Panc1 (cell line): ENCODE data around the gene ZNF778. TPM values are rescaled to one million over a fixed set of nuclear protein-coding genes. Genes with fewer than 3 reads are reported as not detected.
"Not testable (repeated sequence)": the region's sequence is repeated elsewhere in the genome, so short reads cannot be mapped to it uniquely, and the experiment has no call there.

Experiments used
- ATAC-seq: fragments of 200-7000 bp; cut with Tn5 transposase; 2 replicates; pipeline ENCODE4 v1.9.1; 2020; ENCODE audit warnings: mild to moderate bottlenecking, moderate library complexity
- BruUV-seq: library from RNA; stranded (reverse); fragments of 400-500 nt; replicated peaks from 2 replicates; lab custom pipeline; 2021; lab: Mats Ljungman, UMichigan
- CTCF ChIA-PET: fragments of 300-600 bp; sonication (Branson Sonifier 250); formaldehyde crosslinking; loops from one replicate; lab custom pipeline; 2022; ENCODE audit warnings: antibody characterized with exemption; lab: Charles Lee
- POLR2A ChIA-PET: fragments of 300-600 bp; sonication (Branson Sonifier 250); formaldehyde crosslinking; loops from one replicate; lab custom pipeline; 2022; ENCODE audit warnings: antibody characterized with exemption; lab: Charles Lee
- DNase-seq: peaks from one replicate; pipeline ENCODE4 v3.0.0-alpha.2; 2010; ENCODE audit warnings: low read depth, low spot score
- H3K27ac ChIP-seq: 2 replicates; pipeline ENCODE4 v1.5.1; 2011; ENCODE audit warnings: mild to moderate bottlenecking, low read length, inconsistent platforms
- H3K27me3 ChIP-seq: fragments of 200-500 bp; sonication (Bioruptor generic); 2 replicates; pipeline ENCODE4 v1.6.0; 2014; ENCODE audit warnings: low read length, inconsistent platforms; ENCODE audit not compliant: control insufficient read depth, insufficient read depth
- H3K36me3 ChIP-seq: fragments of 200-500 bp; sonication (Bioruptor generic); 2 replicates; pipeline ENCODE4 v1.5.1; 2014; ENCODE audit warnings: inconsistent platforms, mild to moderate bottlenecking, low read length, moderate library complexity; ENCODE audit not compliant: control insufficient read depth, insufficient read depth
- H3K4me1 ChIP-seq: 2 replicates; pipeline ENCODE4 v1.5.1; 2011; ENCODE audit warnings: inconsistent platforms, mild to moderate bottlenecking, low read length, moderate library complexity; ENCODE audit not compliant: control insufficient read depth, insufficient read depth
- H3K4me3 ChIP-seq, 2 experiments: 2 replicates each; pipeline ENCODE4 v1.5.1; 2011 to 2012; ENCODE audit warnings: low read depth in 2 of 2, low read length in 2 of 2, mild to moderate bottlenecking in 2 of 2, inconsistent platforms in 1 of 2, moderate library complexity in 1 of 2
- H3K9me3 ChIP-seq: fragments of 200-500 bp; sonication (Bioruptor generic); 2 replicates; pipeline ENCODE4 v1.5.1; 2014; ENCODE audit warnings: low read depth, mild to moderate bottlenecking, inconsistent platforms, low read length, moderate library complexity; ENCODE audit not compliant: control insufficient read depth, insufficient read depth
- POLR2AphosphoS5 ChIP-seq: IDR thresholded peaks from 2 replicates; pipeline ENCODE4 v1.6.1; 2012; ENCODE audit warnings: mild to moderate bottlenecking, low read depth, low read length, moderate library complexity
- SIN3A ChIP-seq: IDR thresholded peaks from 2 replicates; pipeline ENCODE4 v1.6.1; 2012; ENCODE audit warnings: low read depth, mild to moderate bottlenecking, low read length, moderate library complexity, borderline replicate concordance; ENCODE audit not compliant: insufficient read depth
- TCF7L2 ChIP-seq: IDR thresholded peaks from 2 replicates; pipeline ENCODE4 v1.6.1; 2011; ENCODE audit warnings: mild to moderate bottlenecking, low read depth, low read length, inconsistent platforms
- in situ Hi-C: cut with HindIII; loops from 2 replicates; pipeline ENCODE4 v1.10.0; 2016; ENCODE audit warnings: low sequenced_read_pairs, low pct_unique_long_range_greater_than_20kb
- intact Hi-C: fragments of 100-400 bp; cut with micrococcal nuclease; formaldehyde crosslinking; loops from one replicate; pipeline ENCODE4 v1.10.0; 2022; ENCODE audit not compliant: unreplicated experiment
- total RNA-seq: library from RNA; stranded (reverse); gene quantifications from one replicate; pipeline ENCODE4 v1.2.1, GENCODE V29; 2021; ENCODE audit not compliant: unreplicated experiment
- TF ChIP-seq, protein P1 (sequence below), 2 experiments: IDR thresholded peaks; 2 replicates each; pipeline ENCODE4 v1.6.1; 2011 to 2012; ENCODE audit warnings: low read depth in 2 of 2, control low read depth in 1 of 2, low read length in 1 of 2, mild to moderate bottlenecking in 1 of 2, moderate library complexity in 1 of 2; ENCODE audit not compliant: insufficient read depth in 1 of 2
- TF ChIP-seq, protein P2 (sequence below): fragments of 450-650 bp; IDR thresholded peaks from 2 replicates; pipeline ENCODE4 v1.5.1; 2017; ENCODE audit warnings: mild to moderate bottlenecking

The ZNF778 gene
- total RNA-seq, 1 experiment from 2014 or later: 15.0 TPM

DNA sequence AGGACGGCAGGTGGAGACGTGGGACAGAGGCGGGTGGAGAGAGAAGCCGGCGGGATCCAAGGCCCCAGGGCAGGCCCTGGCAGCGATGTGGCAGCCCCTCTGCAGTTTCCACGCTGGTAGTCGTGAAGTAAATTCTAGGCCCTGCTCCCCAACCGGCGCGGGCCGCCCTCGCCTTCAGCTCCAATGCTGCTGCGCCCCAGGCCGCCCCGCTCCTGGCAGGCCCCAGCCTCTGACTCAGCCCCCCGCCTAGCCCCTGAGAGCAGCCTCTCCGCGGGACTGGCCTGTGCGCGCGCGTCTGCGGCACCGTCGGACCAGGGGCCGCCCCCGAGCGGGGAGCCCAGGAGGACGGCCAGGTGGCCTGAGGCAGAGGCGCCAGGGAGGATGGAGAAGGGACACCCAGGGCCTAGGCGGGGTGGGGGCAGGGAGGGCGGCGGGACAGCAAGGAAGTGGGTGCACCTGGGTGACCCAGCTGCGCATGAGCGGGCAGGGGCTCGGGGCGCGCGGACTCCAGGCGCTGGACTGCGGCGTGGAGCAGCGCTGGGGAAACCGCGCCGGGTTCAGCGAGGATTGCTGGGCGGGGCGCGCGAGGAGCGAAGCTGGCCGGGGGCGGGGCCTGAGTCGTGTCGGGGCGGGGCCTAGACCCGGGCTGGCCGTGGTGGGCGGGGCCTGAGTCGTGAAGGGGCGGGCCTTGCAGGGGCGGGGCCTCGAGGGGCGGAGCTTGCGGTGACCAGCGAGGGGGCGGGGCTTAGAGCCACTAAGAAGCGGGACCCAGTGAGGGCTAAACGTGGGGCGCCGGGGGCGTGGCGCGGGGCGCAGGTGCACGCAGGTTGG, 29.6 kb downstream of the ZNF778 start:
- BruUV-seq: no TSS peak
- no peak for DNase-seq
- ChIA-PET CTCF (no interaction called here), POLR2A (interaction anchor here (0.6 to 0.7 kb wide), 2 partner anchors 154 to 162 kb away, joined by 3 to 4 read pairs; partner anchors contain the start of gene ACSF3)
- intact Hi-C loops: no loop called here
- H3K9me3 ChIP-seq: no peaks in the 10 kb centered on the region; the same call in 1 of the 2 replicates
- H3K4me3 ChIP-seq: peak overlapping the region; percentile 48 to 51
- in situ Hi-C loops: no loop called here
- no peaks in the 10 kb centered on the region for H3K27me3 ChIP-seq
- no peaks in the 10 kb centered on the region for H3K4me1 ChIP-seq
- peak overlapping the region; percentile 59 for H3K27ac ChIP-seq
- no peaks in the 10 kb centered on the region for H3K36me3 ChIP-seq
- peak; percentile 93 for ATAC-seq
- TF ChIP-seq POLR2AphosphoS5 (no peak), TCF7L2 (no peak)
- TF ChIP-seq, protein P1, sequence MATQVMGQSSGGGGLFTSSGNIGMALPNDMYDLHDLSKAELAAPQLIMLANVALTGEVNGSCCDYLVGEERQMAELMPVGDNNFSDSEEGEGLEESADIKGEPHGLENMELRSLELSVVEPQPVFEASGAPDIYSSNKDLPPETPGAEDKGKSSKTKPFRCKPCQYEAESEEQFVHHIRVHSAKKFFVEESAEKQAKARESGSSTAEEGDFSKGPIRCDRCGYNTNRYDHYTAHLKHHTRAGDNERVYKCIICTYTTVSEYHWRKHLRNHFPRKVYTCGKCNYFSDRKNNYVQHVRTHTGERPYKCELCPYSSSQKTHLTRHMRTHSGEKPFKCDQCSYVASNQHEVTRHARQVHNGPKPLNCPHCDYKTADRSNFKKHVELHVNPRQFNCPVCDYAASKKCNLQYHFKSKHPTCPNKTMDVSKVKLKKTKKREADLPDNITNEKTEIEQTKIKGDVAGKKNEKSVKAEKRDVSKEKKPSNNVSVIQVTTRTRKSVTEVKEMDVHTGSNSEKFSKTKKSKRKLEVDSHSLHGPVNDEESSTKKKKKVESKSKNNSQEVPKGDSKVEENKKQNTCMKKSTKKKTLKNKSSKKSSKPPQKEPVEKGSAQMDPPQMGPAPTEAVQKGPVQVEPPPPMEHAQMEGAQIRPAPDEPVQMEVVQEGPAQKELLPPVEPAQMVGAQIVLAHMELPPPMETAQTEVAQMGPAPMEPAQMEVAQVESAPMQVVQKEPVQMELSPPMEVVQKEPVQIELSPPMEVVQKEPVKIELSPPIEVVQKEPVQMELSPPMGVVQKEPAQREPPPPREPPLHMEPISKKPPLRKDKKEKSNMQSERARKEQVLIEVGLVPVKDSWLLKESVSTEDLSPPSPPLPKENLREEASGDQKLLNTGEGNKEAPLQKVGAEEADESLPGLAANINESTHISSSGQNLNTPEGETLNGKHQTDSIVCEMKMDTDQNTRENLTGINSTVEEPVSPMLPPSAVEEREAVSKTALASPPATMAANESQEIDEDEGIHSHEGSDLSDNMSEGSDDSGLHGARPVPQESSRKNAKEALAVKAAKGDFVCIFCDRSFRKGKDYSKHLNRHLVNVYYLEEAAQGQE (IDR thresholded peaks at IDR 0.05; ENCODE audit: insufficient read depth in 1 of 2, low read depth in 2 of 2, low read length in 1 of 2): no peak

DNA sequence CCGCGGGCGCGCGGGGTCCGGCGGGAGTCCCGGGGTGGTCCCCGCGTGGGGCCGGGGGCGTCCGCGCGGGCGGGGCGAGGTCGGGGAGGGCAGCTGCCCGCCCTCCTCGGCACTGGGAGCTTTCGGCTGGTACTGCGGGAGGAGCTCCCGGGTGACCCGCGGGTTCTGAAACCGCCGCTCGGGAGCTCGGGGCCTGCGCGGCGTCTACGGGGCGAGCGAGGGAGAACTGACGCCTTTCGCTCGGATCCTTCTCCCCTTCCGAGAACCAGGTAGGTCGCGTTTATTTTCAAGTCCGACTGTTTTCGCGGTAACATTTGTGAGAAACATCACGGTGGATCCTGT, 30.2 kb downstream of the ZNF778 start:
- H3K27me3 ChIP-seq, CTCF ChIA-PET, H3K9me3 ChIP-seq, DNase-seq, in situ Hi-C loops, H3K4me1 ChIP-seq, intact Hi-C loops, H3K36me3 ChIP-seq, BruUV-seq: not testable (repeated sequence)
- peak overlapping the region; percentile 34; the same call in 1 of the 2 replicates for H3K27ac ChIP-seq
- H3K4me3 ChIP-seq: peak overlapping the region; percentile 46 to 58
- ATAC-seq: peak; percentile 83
- POLR2A ChIA-PET: interaction anchor here (0.7 kb wide), 1 partner anchor 154 kb away, joined by 4 read pairs; the partner anchor contains the start of gene ACSF3

DNA sequence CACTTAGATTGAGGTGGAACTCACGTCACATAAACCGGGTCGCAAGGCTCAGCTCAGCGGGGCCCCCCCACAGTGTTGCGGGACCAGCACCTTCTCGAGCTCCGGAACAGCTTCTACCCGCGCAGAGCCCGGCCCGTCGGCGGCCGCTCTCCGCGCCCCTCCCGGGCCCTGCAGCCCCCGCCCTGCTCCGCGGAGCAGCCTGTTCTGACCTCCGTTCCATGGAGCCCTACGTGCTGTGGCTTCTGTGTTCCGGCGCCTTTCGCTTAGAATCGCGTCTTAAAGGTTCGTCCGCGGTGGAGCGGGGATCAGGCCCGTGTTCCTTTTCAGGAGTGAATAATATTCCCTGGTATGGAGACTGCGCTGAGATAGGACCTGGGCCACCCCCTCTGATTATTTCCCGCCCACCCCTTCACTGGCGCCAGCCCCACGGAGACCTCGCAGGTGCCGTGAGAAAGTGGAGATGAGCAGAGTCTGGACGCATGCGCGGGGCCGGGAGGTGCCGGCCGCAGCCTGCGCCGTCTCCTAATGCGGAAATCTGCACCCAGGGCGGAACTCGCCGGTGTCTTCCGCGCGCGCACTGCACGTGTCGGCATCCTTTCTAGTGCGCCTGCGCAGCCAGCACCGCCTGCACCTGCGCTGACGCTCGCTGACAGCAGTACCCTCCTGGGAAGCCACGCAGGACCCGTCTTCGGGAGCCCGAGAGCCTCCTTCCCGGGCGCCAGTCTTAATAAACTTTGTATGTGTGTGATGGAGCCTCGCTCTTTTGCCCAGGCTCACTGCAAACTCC, 30.9 kb downstream of the ZNF778 start:
- ATAC-seq (0 out of 2 replicates have a peak, but pooled peaks have one; percentile 3), DNase-seq (no peak)
- ChIA-PET POLR2A (interaction anchor here (0.5 kb wide), 1 partner anchor 16 kb away, joined by 3 read pairs; no protein-coding TSS in a partner anchor), CTCF (no interaction called here)
- Histone ChIP-seq H3K4me1 (no peaks in the 10 kb centered on the region), H3K36me3 (no peaks in the 10 kb centered on the region), H3K27me3 (no peaks in the 10 kb centered on the region), H3K9me3 (no peaks in the 10 kb centered on the region; the same call in 1 of the 2 replicates), H3K4me3 (peak overlapping the region; percentile 46 to 58), H3K27ac (peak overlapping the region; percentile 34; the same call in 1 of the 2 replicates)
- TSS peak; percentile 50 for BruUV-seq
- intact Hi-C loops: no loop called here
- TF ChIP-seq SIN3A: no peak
- TF ChIP-seq POLR2AphosphoS5: no peak
- TF ChIP-seq, protein P1 (IDR thresholded peaks at IDR 0.05; ENCODE audit: insufficient read depth in 1 of 2, low read depth in 2 of 2, low read length in 1 of 2): no peak
- no peak for TF ChIP-seq TCF7L2
- TF ChIP-seq, protein P2, sequence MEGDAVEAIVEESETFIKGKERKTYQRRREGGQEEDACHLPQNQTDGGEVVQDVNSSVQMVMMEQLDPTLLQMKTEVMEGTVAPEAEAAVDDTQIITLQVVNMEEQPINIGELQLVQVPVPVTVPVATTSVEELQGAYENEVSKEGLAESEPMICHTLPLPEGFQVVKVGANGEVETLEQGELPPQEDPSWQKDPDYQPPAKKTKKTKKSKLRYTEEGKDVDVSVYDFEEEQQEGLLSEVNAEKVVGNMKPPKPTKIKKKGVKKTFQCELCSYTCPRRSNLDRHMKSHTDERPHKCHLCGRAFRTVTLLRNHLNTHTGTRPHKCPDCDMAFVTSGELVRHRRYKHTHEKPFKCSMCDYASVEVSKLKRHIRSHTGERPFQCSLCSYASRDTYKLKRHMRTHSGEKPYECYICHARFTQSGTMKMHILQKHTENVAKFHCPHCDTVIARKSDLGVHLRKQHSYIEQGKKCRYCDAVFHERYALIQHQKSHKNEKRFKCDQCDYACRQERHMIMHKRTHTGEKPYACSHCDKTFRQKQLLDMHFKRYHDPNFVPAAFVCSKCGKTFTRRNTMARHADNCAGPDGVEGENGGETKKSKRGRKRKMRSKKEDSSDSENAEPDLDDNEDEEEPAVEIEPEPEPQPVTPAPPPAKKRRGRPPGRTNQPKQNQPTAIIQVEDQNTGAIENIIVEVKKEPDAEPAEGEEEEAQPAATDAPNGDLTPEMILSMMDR: no peak
- in situ Hi-C loops: no loop called here
